Thyroid gland (tissue), 4 donors: ENCODE results near the gene CDC16.

Source experiments
- CTCF ChIP-seq, 6 experiments: fragments of 200-600 bp in 3 of 6; fragments of 450-650 bp in 3 of 6; sonication (generic) in 3 of 6; IDR thresholded peaks; one replicate each; pipeline ENCODE4 v1.5.1; 2016 to 2019; ENCODE audit warnings: antibody characterized with exemption in 6 of 6, mild to moderate bottlenecking in 2 of 6, inconsistent platforms in 1 of 6, moderate library complexity in 1 of 6
- POLR2A ChIP-seq, 2 donors: fragments of 450-650 bp; IDR thresholded peaks; one replicate each; pipeline ENCODE4 v1.6.1; 2017; ENCODE audit warnings: antibody characterized with exemption in 2 of 2, mild to moderate bottlenecking in 2 of 2, moderate library complexity in 1 of 2

- TF ChIP-seq CTCF (IDR thresholded peaks at IDR 0.05), result no peak
- TF ChIP-seq POLR2A (IDR thresholded peaks at IDR 0.05), result no peak
These were observed 28.9 kb downstream of the CDC16 start for GRCh38 chr13:114263578-114263977.
